ENCODE measurements around the gene CCNL1. TPM values are rescaled to one million over a fixed set of nuclear protein-coding genes. Genes with fewer than 3 reads are reported as not detected.

Gene CCNL1
- total RNA-seq, 1 experiment from 2014 or later, result 68.8 TPM

DNA sequence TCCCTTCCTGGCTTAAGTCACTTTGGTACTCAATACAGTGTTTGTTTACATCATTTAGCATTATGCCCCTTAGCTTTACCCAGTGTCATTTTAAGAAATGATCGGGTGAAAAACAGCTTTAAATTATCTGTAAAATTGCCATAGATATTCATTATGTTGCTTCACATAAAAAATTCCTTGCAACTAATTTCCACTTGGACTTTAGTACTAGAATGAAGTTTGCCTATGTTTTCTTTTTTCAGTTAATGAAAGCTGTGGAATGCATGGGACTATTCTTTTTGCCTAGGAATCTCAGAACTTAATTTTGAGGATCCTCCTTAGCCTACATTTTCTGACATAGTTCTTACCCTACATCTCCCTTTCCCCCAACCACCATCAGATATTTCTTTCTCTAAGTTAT, 38.4 kb downstream of the CCNL1 start:
- no peak for DNase-seq
- Histone ChIP-seq H3K4me3 (no peak overlapping the region), H3K36me3 (no peaks in the 10 kb centered on the region), H3K27me3 (no peaks in the 10 kb centered on the region), H3K9me3 (no peaks in the 10 kb centered on the region)

DNA sequence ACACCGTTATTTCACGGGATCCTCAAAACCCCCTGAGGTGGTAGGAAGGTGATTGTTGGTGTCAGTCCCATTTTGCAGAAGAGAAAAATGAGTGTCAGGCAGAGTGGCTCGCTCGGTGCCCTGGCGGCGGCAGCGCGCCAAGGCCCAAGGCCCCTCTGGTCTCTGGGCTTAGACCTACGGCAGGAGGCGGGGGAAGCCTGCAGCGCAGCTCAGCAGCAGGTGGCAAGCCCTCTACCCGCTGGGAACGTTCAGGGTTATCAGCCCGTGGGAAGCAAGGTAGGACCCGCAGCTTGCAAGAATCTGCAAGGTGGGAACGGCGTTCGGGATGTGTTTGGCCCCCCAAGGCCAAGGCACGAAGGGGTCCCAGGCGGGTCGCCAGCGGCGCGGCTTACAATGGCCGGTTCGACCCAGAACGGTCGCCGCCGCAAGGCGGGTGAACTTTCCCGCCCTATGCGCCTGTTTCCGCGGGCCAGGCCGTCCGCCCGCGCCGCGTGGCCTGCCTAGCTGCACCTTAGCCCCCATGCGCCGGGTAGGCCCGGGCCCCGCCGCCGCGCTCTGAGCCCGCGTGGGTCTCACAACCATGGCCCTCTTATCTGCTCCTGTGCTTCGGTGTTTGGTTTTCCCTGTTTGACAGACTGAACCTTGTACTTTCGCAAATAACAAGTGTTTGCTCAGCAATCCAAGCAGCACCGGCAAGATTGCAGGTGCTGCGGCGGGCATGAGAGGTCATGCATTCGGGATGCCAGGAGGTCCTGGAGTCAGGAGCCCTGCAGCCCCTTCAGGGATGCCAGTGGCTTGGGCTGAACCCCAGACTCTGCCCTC, 39.7 kb downstream of the CCNL1 start:
- no peaks in the 10 kb centered on the region for H3K9me3 ChIP-seq
- no peaks in the 10 kb centered on the region for H3K36me3 ChIP-seq
- 0 out of 2 replicates have a peak, but pooled peaks cover under 1% of the 10 kb centered on the region for H3K27me3 ChIP-seq
- H3K4me3 ChIP-seq, result no peak overlapping the region
- DNase-seq, result no peak

GRCh38 chr3:157119369-157119951, 40.5 kb downstream of the CCNL1 start:
- DNase-seq, result no peak
- H3K9me3 ChIP-seq, result no peaks in the 10 kb centered on the region
- 0 out of 2 replicates have a peak, but pooled peaks cover 5% of the 10 kb centered on the region for H3K27me3 ChIP-seq
- no peak overlapping the region for H3K4me3 ChIP-seq
- H3K36me3 ChIP-seq, result no peaks in the 10 kb centered on the region

GRCh38 chr3:157117875-157118654, 41.9 kb downstream of the CCNL1 start:
- DNase-seq, result no peak
- no peaks in the 10 kb centered on the region for H3K36me3 ChIP-seq
- H3K9me3 ChIP-seq, result no peaks in the 10 kb centered on the region
- no peak overlapping the region for H3K4me3 ChIP-seq
- 0 out of 2 replicates have a peak, but pooled peaks cover 5% of the 10 kb centered on the region for H3K27me3 ChIP-seq

GRCh38 chr3:157117206-157117605, 42.7 kb downstream of the CCNL1 start:
- H3K9me3 ChIP-seq, result no peaks in the 10 kb centered on the region
- H3K4me3 ChIP-seq, result no peak overlapping the region
- no peaks in the 10 kb centered on the region for H3K36me3 ChIP-seq
- H3K27me3 ChIP-seq, result 0 out of 2 replicates have a peak, but pooled peaks cover 5% of the 10 kb centered on the region
- no peak for DNase-seq

GRCh38 chr3:157116017-157116416, 43.9 kb downstream of the CCNL1 start:
- Histone ChIP-seq H3K9me3 (no peaks in the 10 kb centered on the region), H3K36me3 (no peaks in the 10 kb centered on the region), H3K4me3 (no peak overlapping the region), H3K27me3 (0 out of 2 replicates have a peak, but pooled peaks cover 5% of the 10 kb centered on the region)
- no peak for DNase-seq

GRCh38 chr3:157115069-157116006, 44.6 kb downstream of the CCNL1 start:
- 0 out of 2 replicates have a peak, but pooled peaks cover 5% of the 10 kb centered on the region for H3K27me3 ChIP-seq
- H3K4me3 ChIP-seq, result no peak overlapping the region
- H3K36me3 ChIP-seq, result no peaks in the 10 kb centered on the region
- DNase-seq, result no peak
- no peaks in the 10 kb centered on the region for H3K9me3 ChIP-seq

DNA sequence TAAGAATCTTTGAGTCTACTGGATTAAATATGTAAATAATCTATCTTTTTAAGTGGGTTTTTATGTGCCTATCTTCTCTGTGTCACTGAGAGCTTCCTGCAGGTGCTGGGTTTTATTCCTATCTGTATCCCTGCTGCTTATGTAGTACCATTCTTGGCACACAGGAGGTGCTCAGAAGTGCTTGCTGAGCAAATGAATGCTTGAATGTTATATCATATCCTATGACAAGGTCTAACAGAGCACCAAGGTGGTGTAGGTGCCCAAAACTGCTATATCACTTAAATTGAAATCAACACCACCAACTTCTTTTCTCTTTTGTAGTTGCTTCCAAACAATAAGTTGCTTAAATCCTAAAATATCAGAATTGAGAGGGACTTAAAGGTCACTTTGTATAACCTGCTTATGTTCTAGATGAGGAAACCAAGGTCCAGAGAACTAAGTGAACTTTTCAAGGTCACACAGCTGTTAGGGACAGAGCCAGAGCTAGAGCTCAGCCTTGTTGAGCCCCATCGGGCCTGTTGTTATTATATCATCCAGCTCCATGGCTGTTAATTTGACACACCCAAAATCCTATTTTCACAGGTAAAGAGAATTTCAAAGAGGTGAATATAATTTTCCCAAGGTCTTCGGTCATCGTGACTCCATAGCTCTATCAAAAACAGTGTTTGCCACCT, 46.0 kb downstream of the CCNL1 start:
- no peaks in the 10 kb centered on the region for H3K36me3 ChIP-seq
- 0 out of 2 replicates have a peak, but pooled peaks cover 5% of the 10 kb centered on the region for H3K27me3 ChIP-seq
- no peaks in the 10 kb centered on the region for H3K9me3 ChIP-seq
- no peak for DNase-seq
- H3K4me3 ChIP-seq, result no peak overlapping the region

- no peak for DNase-seq
- Histone ChIP-seq H3K27me3 (0 out of 2 replicates have a peak, but pooled peaks cover 5% of the 10 kb centered on the region), H3K9me3 (no peaks in the 10 kb centered on the region), H3K4me3 (no peak overlapping the region), H3K36me3 (no peaks in the 10 kb centered on the region)
These were observed 47.4 kb downstream of the CCNL1 start for GRCh38 chr3:157112536-157112935.

- Histone ChIP-seq H3K36me3 (no peaks in the 10 kb centered on the region), H3K9me3 (no peaks in the 10 kb centered on the region), H3K27me3 (0 out of 2 replicates have a peak, but pooled peaks cover 5% of the 10 kb centered on the region), H3K4me3 (no peak overlapping the region)
- no peak for DNase-seq
These were observed 48.4 kb downstream of the CCNL1 start for GRCh38 chr3:157111518-157111917.

DNA sequence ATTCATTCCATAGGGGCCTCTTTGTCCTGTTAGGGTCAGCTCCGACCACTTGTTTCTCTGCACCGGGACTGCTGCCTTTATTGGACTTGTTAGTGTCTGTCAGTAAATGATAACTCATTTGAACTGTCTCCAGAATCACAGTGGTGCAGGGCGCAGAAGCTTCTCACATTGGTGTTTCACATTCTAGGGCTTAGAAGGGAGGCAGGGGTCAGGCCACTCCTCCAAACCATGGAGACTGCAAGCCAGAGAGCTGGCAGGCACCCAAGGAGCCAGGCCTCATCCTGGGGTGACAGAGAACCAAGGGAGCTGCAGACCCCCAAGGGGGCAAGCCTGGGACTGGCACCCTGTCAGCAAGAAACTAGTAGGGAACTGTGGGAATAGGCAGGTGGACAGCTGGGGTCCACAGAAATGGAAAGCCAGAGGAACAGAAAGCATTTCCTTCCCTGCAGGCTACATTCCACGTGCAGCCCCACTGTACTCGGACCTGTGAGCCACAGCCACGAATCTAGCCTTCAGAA, 49.1 kb downstream of the CCNL1 start:
- Histone ChIP-seq H3K36me3 (no peaks in the 10 kb centered on the region), H3K9me3 (no peaks in the 10 kb centered on the region), H3K4me3 (no peak overlapping the region), H3K27me3 (0 out of 2 replicates have a peak, but pooled peaks cover 5% of the 10 kb centered on the region)
- no peak for DNase-seq

GRCh38 chr3:157109267-157110141, 50.4 kb downstream of the CCNL1 start:
- DNase-seq, result no peak
- H3K27me3 ChIP-seq, result no peaks in the 10 kb centered on the region
- no peaks in the 10 kb centered on the region for H3K36me3 ChIP-seq
- no peaks in the 10 kb centered on the region for H3K9me3 ChIP-seq
- no peak overlapping the region for H3K4me3 ChIP-seq

GRCh38 chr3:157107644-157108133, 52.3 kb downstream of the CCNL1 start:
- no peak overlapping the region for H3K4me3 ChIP-seq
- H3K36me3 ChIP-seq, result no peaks in the 10 kb centered on the region
- no peaks in the 10 kb centered on the region for H3K27me3 ChIP-seq
- no peaks in the 10 kb centered on the region for H3K9me3 ChIP-seq
- DNase-seq, result no peak

GRCh38 chr3:157107037-157107436, 52.9 kb downstream of the CCNL1 start:
- DNase-seq, result no peak
- H3K36me3 ChIP-seq, result no peaks in the 10 kb centered on the region
- H3K9me3 ChIP-seq, result no peaks in the 10 kb centered on the region
- no peak overlapping the region for H3K4me3 ChIP-seq
- H3K27me3 ChIP-seq, result no peaks in the 10 kb centered on the region

All from MG63 (cell line).